Thoracic aorta (tissue), 2 donors: Measurements from ENCODE around the gene WNT7B. TPM values are rescaled to one million over a fixed set of nuclear protein-coding genes. Genes with fewer than 3 reads are reported as not detected.

ENCODE experiments used
- ATAC-seq: fragments of 150-250 bp; one replicate; pipeline ENCODE4 v1.8.0; 2017; ENCODE audit warnings: low read depth; ENCODE audit not compliant: insufficient number of reproducible peaks, low FRiP score
- DNase-seq: peaks from one replicate; pipeline ENCODE4 v3.0.0-alpha.2; 2020; ENCODE audit warnings: low spot score
- H3K27ac ChIP-seq, 2 donors: fragments of 200-600 bp; sonication (generic); 1 replicate in 1 of 2; 2 replicates in 1 of 2; pipeline ENCODE4 v1.5.1; 2016; ENCODE audit warnings: mild to moderate bottlenecking in 2 of 2, moderate library complexity in 2 of 2
- H3K27me3 ChIP-seq: fragments of 200-600 bp; sonication (generic); replicated peaks from 2 replicates; pipeline ENCODE4 v1.6.0; 2016; ENCODE audit warnings: mild to moderate bottlenecking; ENCODE audit not compliant: insufficient read depth
- H3K36me3 ChIP-seq: fragments of 200-600 bp; sonication (generic); one replicate; pipeline ENCODE4 v1.5.1; 2016
- H3K4me1 ChIP-seq, 2 donors: fragments of 200-600 bp; sonication (generic); 1 replicate in 1 of 2; 2 replicates in 1 of 2; pipeline versions ENCODE4 v1.5.1 to v1.6.0; 2016; ENCODE audit warnings: low read depth in 2 of 2, mild to moderate bottlenecking in 1 of 2; ENCODE audit not compliant: control insufficient read depth in 1 of 2
- H3K4me3 ChIP-seq: fragments of 200-600 bp; sonication (generic); 2 replicates; pipeline ENCODE4 v1.5.1; 2016; ENCODE audit warnings: mild to moderate bottlenecking
- H3K9me3 ChIP-seq: fragments of 200-600 bp; sonication (generic); 2 replicates; pipeline ENCODE4 v1.5.1; 2016
- CTCF ChIP-seq: fragments of 200-600 bp; sonication (generic); IDR thresholded peaks from one replicate; pipeline ENCODE4 v1.5.1; 2019; ENCODE audit warnings: antibody characterized with exemption
- total RNA-seq, 2 donors: library from RNA; depleted of rRNA; stranded (reverse); fragments of >200 nt; gene quantifications; one replicate each; pipeline versions ENCODE4 v1.1.0 to v1.2.3, GENCODE V29; 2016

Gene WNT7B
- total RNA-seq, 2 donors from 2014 or later: not detected

- H3K9me3 ChIP-seq: no peaks in the 10 kb centered on the region
- no peaks in the 10 kb centered on the region for H3K27me3 ChIP-seq
- H3K4me1 ChIP-seq: no peaks in the 10 kb centered on the region
- H3K36me3 ChIP-seq: no peaks in the 10 kb centered on the region
- no peak for TF ChIP-seq CTCF
- no peak for DNase-seq
- no peak for ATAC-seq
- no peak overlapping the region for H3K27ac ChIP-seq
- H3K4me3 ChIP-seq: no peak overlapping the region
Measured at GRCh38 chr22:45884201-45885062, 92.5 kb downstream of the WNT7B start.

DNA sequence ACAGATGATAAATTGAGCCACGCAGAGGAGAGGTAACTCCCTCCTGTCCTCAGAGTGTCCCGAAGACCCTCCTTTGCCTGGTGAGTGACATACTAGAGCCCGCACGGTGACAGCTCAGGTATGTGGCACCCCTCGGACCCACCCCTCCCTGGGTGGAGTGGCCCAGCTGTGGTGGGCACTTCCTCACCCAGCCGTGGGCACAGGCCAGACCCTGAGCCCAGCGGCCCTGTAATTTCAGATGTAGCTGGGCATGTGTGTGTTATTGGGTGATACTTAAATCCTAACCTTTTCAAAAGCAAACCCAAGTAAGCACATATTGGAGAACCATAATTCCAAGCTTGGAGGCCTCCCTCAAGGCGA lies 93.2 kb downstream of the WNT7B start:
- ATAC-seq (no peak), DNase-seq (no peak)
- Histone ChIP-seq H3K27ac (no peak overlapping the region), H3K4me3 (no peak overlapping the region), H3K36me3 (no peaks in the 10 kb centered on the region), H3K9me3 (no peaks in the 10 kb centered on the region), H3K27me3 (no peaks in the 10 kb centered on the region), H3K4me1 (no peaks in the 10 kb centered on the region)
- no peak for TF ChIP-seq CTCF

- ATAC-seq (no peak), DNase-seq (no peak)
- no peaks in the 10 kb centered on the region for H3K27me3 ChIP-seq
- H3K4me3 ChIP-seq: no peak overlapping the region
- no peak overlapping the region for H3K27ac ChIP-seq
- no peak for TF ChIP-seq CTCF
- no peaks in the 10 kb centered on the region for H3K9me3 ChIP-seq
- H3K4me1 ChIP-seq: no peaks in the 10 kb centered on the region
- H3K36me3 ChIP-seq: no peaks in the 10 kb centered on the region
Measured at GRCh38 chr22:45882881-45883810, 93.8 kb downstream of the WNT7B start.

GRCh38 chr22:45881524-45881875 lies 95.5 kb downstream of the WNT7B start:
- DNase-seq: no peak
- Histone ChIP-seq H3K36me3 (no peaks in the 10 kb centered on the region), H3K27me3 (no peaks in the 10 kb centered on the region)

More at GRCh38 chr22:45881524-45881875, 95.5 kb downstream of the WNT7B start:
- no peak for ATAC-seq
- H3K27ac ChIP-seq: no peak overlapping the region
- TF ChIP-seq CTCF: no peak
- no peaks in the 10 kb centered on the region for H3K9me3 ChIP-seq
- H3K4me3 ChIP-seq: no peak overlapping the region
- H3K4me1 ChIP-seq: no peaks in the 10 kb centered on the region
